Measurements from ENCODE around the gene CDC6. TPM values are rescaled to one million over a fixed set of nuclear protein-coding genes. Genes with fewer than 3 reads are reported as not detected.

The CDC6 gene
- polyA plus RNA-seq, 6 donors from 2014 or later: 0.23 to 1.3 (median 0.35) TPM; not detected in 2

DNA sequence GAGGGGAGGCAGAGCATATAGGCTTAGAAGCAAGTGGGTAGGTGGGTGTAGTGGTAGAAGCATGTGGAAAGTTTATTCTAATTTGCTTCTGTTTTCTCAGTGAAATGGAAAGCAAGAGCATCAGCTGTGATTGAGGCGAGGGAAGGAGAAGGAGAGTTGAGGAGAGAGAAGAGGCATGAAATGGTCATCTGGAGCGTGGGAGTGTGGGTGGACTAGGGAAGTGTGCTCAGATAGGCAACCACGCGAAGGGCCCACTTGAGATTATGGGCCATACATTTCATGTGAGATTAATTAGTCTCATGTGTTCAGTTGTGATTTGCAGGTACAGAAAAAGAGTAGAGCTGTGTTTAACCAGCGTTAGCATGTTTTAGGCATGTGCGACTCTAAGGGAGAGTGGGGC is 20.8 kb upstream of the CDC6 start:
- H3K4me3 Mint-ChIP-seq: no peak overlapping the region
- H3K27ac Mint-ChIP-seq: no peak overlapping the region
- DNase-seq (no peak), ATAC-seq (ENCODE audit: low read depth in 2 of 2) (no peak)
- peaks cover 7 to 12% of the 10 kb centered on the region in 2 donors for H3K36me3 Mint-ChIP-seq
- peaks cover 0 to 7% (median 4%) of the 10 kb centered on the region in 3 donors for H3K4me1 Mint-ChIP-seq
- no peaks in the 10 kb centered on the region for H3K27me3 Mint-ChIP-seq
- no peaks in the 10 kb centered on the region for H3K9me3 Mint-ChIP-seq

DNA sequence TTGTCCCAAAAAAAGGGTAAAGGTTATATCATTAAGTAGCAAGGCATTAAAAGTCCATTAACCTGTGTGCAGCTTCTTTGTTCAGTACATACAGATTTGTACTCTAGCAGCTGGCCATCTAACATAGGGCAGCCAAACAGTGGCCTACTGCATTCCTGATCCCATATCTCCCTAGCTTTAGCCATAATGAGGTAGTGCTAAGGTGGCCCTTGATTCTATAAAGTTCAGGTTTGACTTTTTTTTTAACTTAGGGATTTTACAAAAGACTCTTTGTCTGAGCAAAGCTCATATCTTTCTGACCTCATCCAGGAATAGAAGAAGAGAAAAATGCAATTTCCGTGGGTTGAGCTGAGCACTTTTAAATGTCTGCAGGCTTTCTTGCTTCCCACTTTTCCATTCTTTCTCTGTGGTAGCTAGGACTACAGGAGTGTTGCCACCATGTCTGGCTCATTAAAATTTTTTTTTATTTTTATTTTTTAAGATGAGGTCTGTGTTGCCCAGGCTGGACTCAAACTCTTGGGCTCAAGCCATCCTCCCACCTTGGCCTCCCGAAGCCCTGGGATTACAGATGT is 19.5 kb upstream of the CDC6 start:
- H3K4me3 Mint-ChIP-seq: no peak overlapping the region
- ATAC-seq (ENCODE audit: low read depth in 2 of 2): no peak
- peaks cover 0 to 10% (median 8%) of the 10 kb centered on the region in 3 donors for H3K4me1 Mint-ChIP-seq
- H3K27ac Mint-ChIP-seq: peak overlapping the region in 1 of 6 donors; percentile 34
- DNase-seq: no peak
- no peaks in the 10 kb centered on the region for H3K27me3 Mint-ChIP-seq
- no peaks in the 10 kb centered on the region for H3K9me3 Mint-ChIP-seq
- peaks cover 8 to 10% of the 10 kb centered on the region in 2 donors for H3K36me3 Mint-ChIP-seq

DNA sequence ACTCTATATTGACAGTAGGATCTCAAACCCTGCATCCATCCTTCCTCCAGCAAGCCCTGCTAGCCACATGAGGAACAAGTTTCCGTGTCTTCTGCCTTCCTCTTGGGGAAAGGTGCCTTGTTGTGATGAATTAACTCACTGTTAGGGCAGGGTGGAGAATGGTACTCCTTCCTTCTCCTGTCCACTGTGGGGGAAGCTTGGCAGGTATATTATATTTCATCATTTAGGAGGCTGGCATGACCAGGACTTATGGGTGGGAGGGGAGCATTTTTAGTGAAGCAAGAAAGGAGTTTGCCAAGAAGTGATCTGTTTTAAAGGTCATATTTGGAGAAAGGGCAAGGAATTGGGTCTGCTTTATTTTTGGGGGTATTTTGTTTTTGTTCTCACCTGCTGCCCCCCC is 9.3 kb upstream of the CDC6 start:
- ATAC-seq (ENCODE audit: low read depth in 2 of 2) (no peak), DNase-seq (no peak)
- peaks cover 5 to 16% (median 8%) of the 10 kb centered on the region in 3 donors for H3K4me1 Mint-ChIP-seq
- no peaks in the 10 kb centered on the region for H3K9me3 Mint-ChIP-seq
- H3K27me3 Mint-ChIP-seq: no peaks in the 10 kb centered on the region
- no peak overlapping the region for H3K4me3 Mint-ChIP-seq
- peaks cover 15 to 28% of the 10 kb centered on the region in 2 donors for H3K36me3 Mint-ChIP-seq
- H3K27ac Mint-ChIP-seq: peak overlapping the region in 2 of 6 donors; percentile 63 to 78

DNA sequence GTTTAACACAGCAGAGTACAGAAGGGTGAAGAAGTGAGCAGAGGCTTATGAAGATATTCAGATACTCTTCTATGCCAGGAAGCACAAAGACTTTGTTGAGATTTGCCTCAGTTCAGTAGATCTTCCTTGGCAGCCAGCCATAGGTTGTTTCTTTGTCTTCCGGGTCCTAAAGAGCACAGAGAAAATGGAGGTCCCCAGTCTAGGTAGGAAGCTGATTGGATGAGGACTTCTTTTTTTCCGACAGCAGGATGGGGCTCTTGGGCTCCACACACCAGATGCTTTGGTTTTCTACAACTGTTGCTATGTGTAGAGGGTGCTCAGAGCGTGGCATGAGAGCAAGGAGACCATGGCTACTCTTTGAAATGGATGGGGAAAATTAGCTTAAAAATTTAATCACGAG is 8.3 kb upstream of the CDC6 start:
- Mint-ChIP-seq H3K27me3 (no peaks in the 10 kb centered on the region), H3K4me1 (peaks cover 0 to 11% (median 8%) of the 10 kb centered on the region in 3 donors), H3K4me3 (no peak overlapping the region), H3K27ac (no peak overlapping the region), H3K9me3 (no peaks in the 10 kb centered on the region), H3K36me3 (peaks cover 8 to 25% of the 10 kb centered on the region in 2 donors)
- no peak for ATAC-seq (ENCODE audit: low read depth in 2 of 2)
- DNase-seq: no peak

DNA sequence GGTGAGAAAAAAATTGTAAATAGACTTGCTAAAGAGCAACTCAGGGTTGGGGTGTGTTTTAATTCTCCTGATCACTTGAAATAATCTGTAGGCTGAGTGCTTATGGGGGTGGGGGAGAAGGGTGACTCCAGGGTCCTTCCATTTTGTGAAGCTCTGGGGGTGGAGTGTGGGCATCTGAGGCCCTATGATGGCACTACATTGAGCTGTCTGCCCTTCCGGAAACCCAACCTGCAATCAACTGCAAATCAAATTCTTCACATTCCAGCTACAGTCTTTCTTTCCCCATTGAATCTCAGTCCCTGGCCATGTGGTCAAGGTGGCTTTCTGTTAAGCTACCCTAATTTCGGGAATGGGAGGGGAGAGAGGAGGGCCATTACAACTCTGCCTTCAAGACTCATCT is 6.0 kb upstream of the CDC6 start:
- H3K4me1 Mint-ChIP-seq: no peaks in the 10 kb centered on the region
- peaks cover 8 to 20% of the 10 kb centered on the region in 2 donors for H3K36me3 Mint-ChIP-seq
- no peak for ATAC-seq (ENCODE audit: low read depth in 2 of 2)
- no peak overlapping the region for H3K4me3 Mint-ChIP-seq
- no peaks in the 10 kb centered on the region for H3K9me3 Mint-ChIP-seq
- no peak for DNase-seq
- no peaks in the 10 kb centered on the region for H3K27me3 Mint-ChIP-seq
- peak overlapping the region in 1 of 6 donors; percentile 65 for H3K27ac Mint-ChIP-seq

DNA sequence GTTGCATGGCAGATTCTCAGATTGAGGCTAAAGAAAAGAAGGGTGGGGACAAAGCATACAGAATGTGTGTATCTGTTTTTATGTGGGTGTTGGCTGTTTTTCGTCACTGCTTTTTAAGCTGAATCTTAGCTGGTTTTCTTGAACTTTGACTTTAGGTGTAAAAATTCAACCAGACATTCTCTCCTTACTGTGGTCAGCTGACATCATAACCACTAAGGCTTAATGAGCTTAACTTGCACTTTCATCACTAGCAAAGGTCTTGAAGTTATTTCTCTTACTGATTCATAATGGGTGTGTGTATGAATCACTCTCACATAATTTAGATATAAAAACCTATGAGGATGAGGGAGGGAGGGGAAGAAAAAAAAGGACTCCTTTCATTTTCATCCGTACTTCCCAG is 4.0 kb upstream of the CDC6 start:
- ATAC-seq (ENCODE audit: low read depth in 2 of 2) (no peak), DNase-seq (no peak)
- Mint-ChIP-seq H3K4me3 (no peak overlapping the region), H3K36me3 (peaks cover 8% of the 10 kb centered on the region in 2 donors), H3K27me3 (no peaks in the 10 kb centered on the region), H3K9me3 (no peaks in the 10 kb centered on the region), H3K4me1 (peaks cover 9 to 13% (median 10%) of the 10 kb centered on the region in 3 donors), H3K27ac (peak overlapping the region in 2 of 6 donors; percentile 16 to 37)

DNA sequence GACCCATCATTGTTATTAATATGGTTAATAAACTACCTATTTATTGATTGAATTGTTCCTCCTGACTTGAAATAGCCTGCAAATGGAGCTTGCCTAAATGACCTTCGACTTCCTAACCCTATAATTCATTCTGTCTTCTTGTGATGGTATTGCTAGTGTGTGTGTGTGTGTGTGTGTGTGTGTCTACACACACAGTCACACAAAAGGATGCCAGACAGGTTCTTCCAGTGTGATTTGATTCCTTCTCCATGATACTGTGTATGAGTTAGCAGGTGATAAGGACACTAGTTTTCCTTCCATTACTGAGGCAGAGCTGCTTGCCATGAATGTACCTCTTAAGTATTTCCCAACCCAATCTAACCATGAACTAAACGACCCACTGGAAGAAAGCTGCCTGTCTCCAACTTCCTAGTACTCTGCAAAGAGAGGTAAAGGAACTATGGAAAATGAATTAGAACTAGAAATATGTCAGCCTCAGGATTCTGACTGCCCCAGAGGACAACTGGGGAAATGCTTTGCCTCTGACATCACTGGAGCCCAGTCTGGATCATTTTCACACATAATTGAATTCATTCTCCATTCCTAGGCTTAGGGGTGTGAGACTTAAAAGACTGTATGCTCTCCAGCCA is 3.5 kb upstream of the CDC6 start:
- ATAC-seq (ENCODE audit: low read depth in 2 of 2): no peak
- Mint-ChIP-seq H3K36me3 (peaks cover 8% of the 10 kb centered on the region in 2 donors), H3K9me3 (no peaks in the 10 kb centered on the region), H3K27ac (no peak overlapping the region), H3K4me3 (no peak overlapping the region), H3K27me3 (no peaks in the 10 kb centered on the region), H3K4me1 (peaks cover 9 to 13% (median 10%) of the 10 kb centered on the region in 3 donors)
- DNase-seq: no peak

DNA sequence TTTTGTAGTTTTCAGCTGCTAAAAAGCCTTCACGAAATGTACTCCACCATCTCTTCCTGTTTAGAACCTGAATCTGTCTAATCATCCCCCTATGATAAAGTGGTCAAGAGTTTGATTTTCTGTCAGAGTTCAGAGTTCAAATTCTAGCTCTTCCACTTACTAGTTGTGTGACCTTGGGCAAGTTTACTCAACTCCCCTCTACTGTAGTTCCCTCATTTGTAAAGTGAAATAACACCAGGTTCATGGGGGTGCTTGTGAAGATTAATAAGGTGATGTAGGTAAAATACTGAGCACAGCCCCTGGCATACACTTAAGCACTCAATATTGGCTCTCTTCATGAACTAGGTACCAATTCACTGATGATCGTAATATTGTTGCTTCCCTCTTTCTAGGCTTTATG is 1.2 kb upstream of the CDC6 start:
- H3K9me3 Mint-ChIP-seq: no peaks in the 10 kb centered on the region
- no peak for DNase-seq
- ATAC-seq (ENCODE audit: low read depth in 2 of 2): no peak
- no peaks in the 10 kb centered on the region for H3K27me3 Mint-ChIP-seq
- no peaks in the 10 kb centered on the region for H3K36me3 Mint-ChIP-seq
- H3K27ac Mint-ChIP-seq: peak overlapping the region in 1 of 6 donors; percentile 49
- H3K4me1 Mint-ChIP-seq: peaks cover 9 to 13% (median 10%) of the 10 kb centered on the region in 3 donors
- H3K4me3 Mint-ChIP-seq: no peak overlapping the region

DNA sequence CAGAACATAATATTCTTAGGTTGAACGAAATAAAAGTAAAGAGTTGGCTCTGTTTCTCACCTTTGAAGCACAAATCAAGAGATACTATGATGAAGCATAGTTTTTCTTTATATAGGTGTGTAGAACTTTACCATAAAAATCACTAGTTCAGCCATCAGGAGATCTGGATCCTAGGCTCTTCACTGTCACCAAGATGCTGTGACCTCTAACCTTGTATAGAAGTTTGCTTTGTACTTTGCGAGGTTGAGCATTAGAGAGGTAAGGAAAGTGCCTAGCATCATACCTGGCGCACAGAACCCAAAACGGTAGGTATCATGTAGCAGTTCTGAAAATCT is 553 bp upstream of the CDC6 start:
- Mint-ChIP-seq H3K27me3 (no peaks in the 10 kb centered on the region), H3K36me3 (no peaks in the 10 kb centered on the region), H3K4me3 (peak overlapping the region in 5 of 8 donors; percentile 89 to 100 (median 95)), H3K9me3 (no peaks in the 10 kb centered on the region), H3K4me1 (peaks cover 9 to 13% (median 10%) of the 10 kb centered on the region in 3 donors), H3K27ac (peak overlapping the region; percentile 61 to 97 (median 82))
- no peak for ATAC-seq (ENCODE audit: low read depth in 2 of 2)
- DNase-seq: no peak

DNA sequence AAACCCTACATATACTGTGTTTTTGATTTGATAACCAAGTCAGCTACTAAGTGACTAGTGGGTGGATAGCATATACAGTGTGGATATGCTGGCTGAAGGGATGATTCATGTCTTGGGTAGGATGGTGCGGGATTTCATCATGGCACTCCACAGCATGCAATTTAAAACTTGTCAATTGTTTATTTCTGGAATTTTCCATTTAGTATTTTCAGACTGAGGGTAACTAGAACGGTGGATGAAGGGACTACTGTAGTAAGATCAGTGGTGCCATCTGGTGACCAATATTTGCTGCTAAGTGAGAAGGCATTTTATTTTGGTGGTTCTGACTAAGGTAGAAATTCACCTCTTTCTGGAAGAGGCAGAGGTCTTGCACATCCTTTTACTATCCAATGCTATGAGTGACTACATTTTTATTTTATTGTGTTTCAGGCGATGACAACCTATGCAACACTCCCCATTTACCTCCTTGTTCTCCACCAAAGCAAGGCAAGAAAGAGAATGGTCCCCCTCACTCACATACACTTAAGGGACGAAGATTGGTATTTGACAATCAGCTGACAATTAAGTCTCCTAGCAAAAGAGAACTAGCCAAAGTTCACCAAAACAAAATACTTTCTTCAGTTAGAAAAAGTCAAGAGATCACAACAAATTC is 3.1 kb downstream of the CDC6 start:
- DNase-seq: peak; percentile 15
- Mint-ChIP-seq H3K27me3 (no peaks in the 10 kb centered on the region), H3K27ac (no peak overlapping the region)

DNA sequence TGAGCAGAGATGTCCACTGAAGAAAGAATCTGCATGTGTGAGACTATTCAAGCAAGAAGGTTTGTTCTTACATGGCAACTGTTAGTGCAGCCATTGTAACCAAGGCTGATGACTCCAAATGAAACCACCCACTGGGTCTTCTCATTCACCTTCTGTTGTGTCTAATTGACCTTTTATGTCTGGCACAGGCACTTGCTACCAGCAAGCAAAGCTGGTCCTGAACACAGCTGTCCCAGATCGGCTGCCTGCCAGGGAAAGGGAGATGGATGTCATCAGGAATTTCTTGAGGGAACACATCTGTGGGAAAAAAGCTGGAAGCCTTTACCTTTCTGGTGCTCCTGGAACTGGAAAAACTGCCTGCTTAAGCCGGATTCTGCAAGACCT is 3.6 kb downstream of the CDC6 start:
- DNase-seq (no peak), ATAC-seq (ENCODE audit: low read depth in 2 of 2) (no peak)
- no peaks in the 10 kb centered on the region for H3K27me3 Mint-ChIP-seq
- no peaks in the 10 kb centered on the region for H3K9me3 Mint-ChIP-seq
- no peak overlapping the region for H3K4me3 Mint-ChIP-seq
- H3K36me3 Mint-ChIP-seq: no peaks in the 10 kb centered on the region
- H3K4me1 Mint-ChIP-seq: peaks cover 9 to 13% (median 10%) of the 10 kb centered on the region in 3 donors
- no peak overlapping the region for H3K27ac Mint-ChIP-seq

More for the DNA sequence above, 3.1 kb downstream of the CDC6 start:
- no peak for ATAC-seq (ENCODE audit: low read depth in 2 of 2)
- H3K4me1 Mint-ChIP-seq: peaks cover 9 to 13% (median 10%) of the 10 kb centered on the region in 3 donors
- H3K9me3 Mint-ChIP-seq: no peaks in the 10 kb centered on the region
- no peaks in the 10 kb centered on the region for H3K36me3 Mint-ChIP-seq
- H3K4me3 Mint-ChIP-seq: no peak overlapping the region

DNA sequence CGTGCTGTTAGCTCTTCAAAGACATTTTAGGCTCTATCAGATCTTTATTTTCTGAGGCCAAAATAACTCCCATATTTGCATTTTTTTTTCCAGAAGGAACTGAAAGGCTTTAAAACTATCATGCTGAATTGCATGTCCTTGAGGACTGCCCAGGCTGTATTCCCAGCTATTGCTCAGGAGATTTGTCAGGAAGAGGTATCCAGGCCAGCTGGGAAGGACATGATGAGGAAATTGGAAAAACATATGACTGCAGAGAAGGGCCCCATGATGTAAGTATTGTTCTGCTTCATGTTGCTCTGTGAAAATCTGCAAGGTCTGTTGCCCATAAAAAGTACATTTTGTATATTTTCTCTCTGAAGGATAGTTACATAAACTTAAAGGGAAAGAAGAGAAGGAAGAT is 5.7 kb downstream of the CDC6 start:
- Mint-ChIP-seq H3K9me3 (no peaks in the 10 kb centered on the region), H3K36me3 (no peaks in the 10 kb centered on the region), H3K27me3 (no peaks in the 10 kb centered on the region), H3K4me1 (peaks cover 0 to under 1% (median 0%) of the 10 kb centered on the region in 3 donors), H3K27ac (peak overlapping the region in 1 of 6 donors; percentile 34), H3K4me3 (no peak overlapping the region)
- DNase-seq: no peak
- ATAC-seq (ENCODE audit: low read depth in 2 of 2): no peak

DNA sequence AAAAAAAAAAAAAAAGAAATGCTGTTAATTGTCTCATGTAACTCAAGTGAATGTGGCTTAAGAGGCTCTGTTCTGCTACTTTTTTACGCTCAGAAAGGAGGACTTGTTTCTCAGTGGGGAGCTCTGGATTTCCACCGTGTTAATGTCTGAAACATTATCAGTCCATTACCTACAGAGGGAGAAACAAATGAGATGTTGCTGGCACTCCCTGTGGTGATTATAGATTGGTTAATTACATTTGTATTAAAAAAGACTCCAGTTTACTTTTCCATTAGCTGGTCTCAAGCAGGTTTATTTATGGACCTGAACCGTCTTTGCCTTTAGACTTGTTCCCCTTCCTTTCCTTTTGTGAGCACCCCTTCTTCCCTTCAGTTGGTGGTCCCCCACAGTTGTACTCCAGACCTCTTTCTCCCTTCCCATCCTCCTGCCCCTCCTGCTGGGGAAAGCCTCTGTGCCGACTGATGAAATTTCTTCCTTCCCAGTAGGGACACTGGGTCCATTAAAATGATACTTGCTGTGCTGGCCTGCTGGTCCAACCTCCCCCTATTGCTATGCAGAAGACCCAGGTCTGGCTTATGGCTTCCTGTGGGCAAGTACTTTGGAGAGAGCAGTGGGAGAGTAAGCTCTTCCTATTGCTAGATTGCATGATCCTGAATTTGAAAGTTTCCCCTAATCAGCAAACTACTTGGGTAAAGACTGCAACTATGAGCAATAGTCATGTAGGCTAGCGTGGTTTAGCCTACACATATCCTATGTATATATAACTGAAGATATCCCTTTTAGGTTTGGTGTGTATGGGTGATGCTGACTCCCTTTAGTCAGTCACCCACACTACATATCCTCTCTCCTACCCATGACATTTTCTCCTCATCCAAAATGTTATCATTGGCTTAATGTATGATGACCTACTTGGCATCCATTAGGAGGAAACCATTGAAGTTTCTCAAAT is 8.1 kb downstream of the CDC6 start:
- ATAC-seq (ENCODE audit: low read depth in 2 of 2) (no peak), DNase-seq (no peak)
- H3K9me3 Mint-ChIP-seq: no peaks in the 10 kb centered on the region
- no peak overlapping the region for H3K27ac Mint-ChIP-seq
- no peaks in the 10 kb centered on the region for H3K4me1 Mint-ChIP-seq
- no peaks in the 10 kb centered on the region for H3K36me3 Mint-ChIP-seq
- H3K4me3 Mint-ChIP-seq: no peak overlapping the region
- H3K27me3 Mint-ChIP-seq: no peaks in the 10 kb centered on the region

Measured in naive B cell (primary cell).